PFSK-1 (cell line): ENCODE results near the gene SH3GL1.

Source experiments
- FOXP2 ChIP-seq: optimal IDR thresholded peaks from 2 replicates; pipeline ENCODE3; 2011; ENCODE audit warnings: borderline replicate concordance, control low read depth, inconsistent platforms; ENCODE audit not compliant: insufficient read depth; ENCODE audit errors: extremely low read length, extremely low read depth
- POLR2AphosphoS5 ChIP-seq: IDR thresholded peaks from 2 replicates; pipeline ENCODE4 v1.6.1; 2012; ENCODE audit warnings: low read depth, mild to moderate bottlenecking, control low read depth, low read length, moderate library complexity
- REST ChIP-seq, 2 experiments: IDR thresholded peaks; 2 replicates each; pipeline versions ENCODE4 v1.6.1 to v1.8.0; 2011 to 2012; ENCODE audit warnings: low read depth in 2 of 2, low read length in 2 of 2, control low read depth in 1 of 2, inconsistent platforms in 1 of 2, mild to moderate bottlenecking in 1 of 2, moderate library complexity in 1 of 2; ENCODE audit not compliant: insufficient read depth in 1 of 2
- SIN3A ChIP-seq: IDR thresholded peaks from 2 replicates; pipeline ENCODE4 v1.6.1; 2012; ENCODE audit warnings: mild to moderate bottlenecking, low read length, moderate library complexity, borderline replicate concordance; ENCODE audit not compliant: insufficient read depth
- TAF1 ChIP-seq: IDR thresholded peaks from 2 replicates; pipeline ENCODE4 v1.6.1; 2012; ENCODE audit warnings: low read length, control low read depth, borderline replicate concordance; ENCODE audit not compliant: insufficient read depth

The SH3GL1 gene

GRCh38 chr19:4431296-4431695 is 30.9 kb upstream of the SH3GL1 start:
- TF ChIP-seq REST (IDR thresholded peaks at IDR 0.05; ENCODE audit: insufficient read depth in 1 of 2, low read depth in 2 of 2, low read length in 2 of 2) (no peak), SIN3A (no peak), FOXP2 (no peak), TAF1 (no peak), POLR2AphosphoS5 (no peak)

GRCh38 chr19:4430760-4431159 is 30.4 kb upstream of the SH3GL1 start:
- no peak for TF ChIP-seq FOXP2
- TF ChIP-seq SIN3A, result no peak
- no peak for TF ChIP-seq TAF1
- TF ChIP-seq REST (IDR thresholded peaks at IDR 0.05; ENCODE audit: insufficient read depth in 1 of 2, low read depth in 2 of 2, low read length in 2 of 2), result no peak
- no peak for TF ChIP-seq POLR2AphosphoS5

- TF ChIP-seq POLR2AphosphoS5 (no peak), SIN3A (no peak), TAF1 (no peak), FOXP2 (no peak), REST (IDR thresholded peaks at IDR 0.05; ENCODE audit: insufficient read depth in 1 of 2, low read depth in 2 of 2, low read length in 2 of 2) (no peak)
Measured at GRCh38 chr19:4429771-4430171, 29.4 kb upstream of the SH3GL1 start.

GRCh38 chr19:4429256-4429655 is 28.9 kb upstream of the SH3GL1 start:
- no peak for TF ChIP-seq TAF1
- no peak; the same call in 1 of the 2 replicates for TF ChIP-seq POLR2AphosphoS5
- TF ChIP-seq FOXP2, result no peak
- TF ChIP-seq SIN3A, result no peak
- no peak for TF ChIP-seq REST (IDR thresholded peaks at IDR 0.05; ENCODE audit: insufficient read depth in 1 of 2, low read depth in 2 of 2, low read length in 2 of 2)

GRCh38 chr19:4428326-4428975 is 28.1 kb upstream of the SH3GL1 start:
- TF ChIP-seq REST (IDR thresholded peaks at IDR 0.05; ENCODE audit: insufficient read depth in 1 of 2, low read depth in 2 of 2, low read length in 2 of 2) (no peak), POLR2AphosphoS5 (no peak)
